ENCODE data around the gene TSPAN14. TPM values are rescaled to one million over a fixed set of nuclear protein-coding genes. Genes with fewer than 3 reads are reported as not detected.

TSPAN14 gene
- total and polyA plus RNA-seq, 12 donors, result 13.1 to 112 (median 45.5) TPM

DNA sequence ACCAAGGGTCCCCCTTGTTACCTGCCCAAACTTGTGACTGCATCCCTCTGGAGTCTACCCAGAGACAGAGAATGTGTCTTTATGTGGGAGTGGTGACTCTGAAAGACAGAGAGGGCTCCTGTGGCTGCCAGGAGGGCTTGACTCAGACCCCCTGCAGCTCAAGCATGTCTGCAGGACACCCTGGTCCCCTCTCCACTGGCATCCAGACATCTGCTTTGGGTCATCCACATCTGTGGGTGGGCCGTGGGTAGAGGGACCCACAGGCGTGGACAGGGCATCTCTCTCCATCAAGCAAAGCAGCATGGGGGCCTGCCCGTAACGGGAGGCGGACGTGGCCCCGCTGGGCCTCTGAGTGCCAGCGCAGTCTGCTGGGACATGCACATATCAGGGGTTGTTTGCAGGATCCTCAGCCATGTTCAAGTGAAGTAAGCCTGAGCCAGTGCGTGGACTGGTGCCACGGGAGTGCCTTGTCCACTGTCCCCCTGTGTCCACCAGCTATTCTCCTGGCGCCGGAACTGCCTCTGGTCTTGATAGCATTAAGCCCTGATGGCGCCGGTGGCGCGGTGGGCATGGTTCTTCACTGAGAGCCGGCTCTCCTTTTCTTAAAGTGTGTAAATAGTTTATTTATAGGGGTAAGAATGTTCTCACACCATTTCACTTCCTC is 64.2 kb downstream of the TSPAN14 start:
- H3K36me3 ChIP-seq (replicated peaks in 1 of 2), result peaks cover 0 to 44% of the 10 kb centered on the region in 2 donors
- H3K27ac ChIP-seq, result peak overlapping the region in 2 of 5 donors; percentile 74 to 79
- no peaks in the 10 kb centered on the region for H3K9me3 ChIP-seq (replicated peaks in 1 of 3)
- intact Hi-C loops (cut with DNase I), result no loop called here
- H3K27me3 ChIP-seq, result no peaks in the 10 kb centered on the region
- peaks cover 6 to 24% of the 10 kb centered on the region in 2 donors for H3K4me1 ChIP-seq (replicated peaks in 1 of 2)
- TF ChIP-seq POLR2A (IDR thresholded peaks at IDR 0.05) (no peak), CTCF (IDR thresholded peaks at IDR 0.05) (no peak)
- peak in 1 of 7 donors; percentile 7 for DNase-seq
- no peak overlapping the region for H3K4me3 ChIP-seq
- WGBS, 4 donors, result 82 to 90% (median 88%) methylated on average over 2 to 17 of the region's 17 CpGs

DNA sequence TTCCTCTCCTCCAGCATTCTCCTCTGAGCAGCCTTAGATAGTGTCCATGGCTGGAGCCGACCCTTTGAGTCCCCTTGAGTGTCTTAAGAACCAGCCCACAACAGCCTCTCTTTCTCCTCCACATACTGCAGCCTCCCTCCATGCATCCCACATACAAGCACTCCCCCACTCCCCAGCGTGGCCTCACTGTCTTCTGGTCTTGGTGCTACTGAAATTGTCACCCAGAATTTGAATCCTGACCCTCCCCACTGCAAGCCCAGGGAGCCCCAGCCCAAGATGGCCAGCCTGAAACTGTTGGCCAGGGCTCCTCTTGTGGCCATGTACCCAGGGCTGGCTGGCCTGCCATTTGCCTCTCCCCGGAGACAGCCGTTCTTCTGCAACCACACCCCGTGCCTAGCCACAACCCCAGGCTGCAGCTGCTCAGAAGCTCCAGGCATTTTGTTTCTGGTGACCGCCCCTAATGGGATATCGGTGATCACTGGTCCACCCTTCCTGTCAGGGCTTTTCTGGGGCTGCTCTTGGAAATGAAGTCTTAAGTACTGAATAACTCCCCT is 64.8 kb downstream of the TSPAN14 start:
- H3K4me1 ChIP-seq (replicated peaks in 1 of 2), result peaks cover 6 to 24% of the 10 kb centered on the region in 2 donors

DNA sequence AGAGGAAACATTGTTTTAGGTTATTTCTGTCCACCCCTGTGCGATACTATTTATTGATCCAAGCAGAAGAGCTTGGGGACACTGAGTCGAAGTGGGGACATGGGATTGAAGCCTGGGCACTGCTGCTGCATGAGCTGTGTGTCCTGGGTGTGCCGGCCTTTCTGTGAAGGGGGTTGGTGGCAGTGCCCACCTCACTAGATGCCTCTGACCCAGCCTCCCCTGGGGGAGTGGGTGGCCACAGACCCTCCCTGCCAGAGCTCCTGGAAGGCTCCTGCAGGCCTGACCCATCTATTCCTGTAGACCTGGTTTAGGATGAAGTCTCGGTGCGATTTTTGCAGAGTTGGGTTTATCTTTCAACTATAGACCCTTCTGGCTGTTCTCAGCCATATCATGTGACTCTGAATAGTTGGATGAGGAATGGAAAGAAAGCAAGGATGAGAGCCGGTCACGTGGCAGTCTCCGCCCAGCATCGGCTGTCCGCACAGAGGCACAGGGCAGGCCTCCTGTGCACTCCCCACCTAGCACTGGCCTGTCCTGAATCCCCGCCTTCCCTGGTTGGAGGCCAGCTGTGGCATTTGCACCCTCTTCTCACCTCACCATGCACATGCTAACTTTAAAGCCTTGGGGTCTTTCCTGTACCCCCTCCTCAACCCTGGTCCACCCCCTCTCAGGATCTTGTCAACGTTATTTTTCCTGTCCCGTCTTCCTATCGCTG is 66.0 kb downstream of the TSPAN14 start:
- no peak for DNase-seq
- WGBS, 4 donors, result 86 to 91% (median 89%) methylated on average over 14 of the region's 14 CpGs
- H3K27ac ChIP-seq, result no peak overlapping the region
- no peaks in the 10 kb centered on the region for H3K9me3 ChIP-seq (replicated peaks in 1 of 3)
- TF ChIP-seq POLR2A (IDR thresholded peaks at IDR 0.05) (no peak), CTCF (IDR thresholded peaks at IDR 0.05) (no peak)
- intact Hi-C loops (cut with DNase I), result no loop called here
- H3K4me1 ChIP-seq (replicated peaks in 1 of 2), result peaks cover 6 to 24% of the 10 kb centered on the region in 2 donors
- H3K27me3 ChIP-seq, result no peaks in the 10 kb centered on the region
- H3K36me3 ChIP-seq (replicated peaks in 1 of 2), result peaks cover 0 to 28% of the 10 kb centered on the region in 2 donors
- H3K4me3 ChIP-seq, result no peak overlapping the region

More for the DNA sequence above, 64.8 kb downstream of the TSPAN14 start:
- no peaks in the 10 kb centered on the region for H3K27me3 ChIP-seq
- intact Hi-C loops (cut with DNase I), result no loop called here
- H3K4me3 ChIP-seq, result no peak overlapping the region
- TF ChIP-seq POLR2A (IDR thresholded peaks at IDR 0.05) (no peak), CTCF (IDR thresholded peaks at IDR 0.05) (no peak)
- peak in 1 of 7 donors; percentile 8 for DNase-seq
- H3K9me3 ChIP-seq (replicated peaks in 1 of 3), result no peaks in the 10 kb centered on the region
- H3K36me3 ChIP-seq (replicated peaks in 1 of 2), result peaks cover 0 to 38% of the 10 kb centered on the region in 2 donors
- 70 to 85% (median 73%) methylated on average over 7 of the region's 7 CpGs for WGBS, 4 donors
- H3K27ac ChIP-seq, result no peak overlapping the region

DNA sequence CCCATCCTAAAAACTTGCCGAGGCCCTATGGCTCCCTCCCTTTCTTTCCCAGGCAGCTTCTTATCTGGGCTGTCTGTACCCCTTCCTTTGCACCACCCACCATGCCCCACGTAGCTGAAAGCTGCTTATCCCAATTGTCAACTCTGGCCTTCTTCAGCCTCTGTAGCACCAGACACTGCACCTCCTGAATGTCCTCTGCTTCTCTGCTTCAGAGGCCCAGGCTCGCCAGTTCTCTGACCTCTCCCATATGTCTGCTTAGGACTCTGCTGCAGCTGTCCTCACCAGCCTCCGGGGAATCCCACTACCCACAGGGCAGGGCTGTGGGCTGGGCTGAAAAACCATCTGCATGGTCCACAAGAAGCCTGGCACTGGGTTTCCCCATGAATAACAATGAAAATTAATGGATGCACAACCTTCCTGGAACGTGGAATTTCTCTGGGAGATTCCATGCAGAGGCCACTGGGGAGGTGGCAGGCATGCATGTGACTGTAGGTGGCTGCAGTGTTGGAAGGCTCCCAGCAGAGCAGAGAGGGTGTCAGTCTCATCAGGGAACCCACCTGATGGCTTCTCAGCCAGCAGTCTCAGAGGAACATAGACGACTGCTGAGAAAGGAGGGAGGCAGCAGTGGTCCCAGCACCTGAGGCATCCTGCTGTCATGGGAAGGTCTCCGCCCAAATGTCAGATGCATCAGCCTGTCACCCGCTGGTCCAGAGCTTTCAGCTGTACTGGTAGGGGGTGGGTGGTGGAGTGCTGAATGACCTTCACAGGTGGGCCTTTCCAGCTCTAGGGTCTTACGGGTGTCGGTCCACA is 66.8 kb downstream of the TSPAN14 start:
- WGBS, 4 donors, result 90 to 95% (median 91%) methylated on average over 3 to 10 of the region's 10 CpGs
- Histone ChIP-seq H3K9me3 (replicated peaks in 1 of 3) (no peaks in the 10 kb centered on the region), H3K36me3 (replicated peaks in 1 of 2) (peaks cover 0 to 25% of the 10 kb centered on the region in 2 donors), H3K4me1 (replicated peaks in 1 of 2) (peaks cover 6 to 28% of the 10 kb centered on the region in 2 donors), H3K27ac (no peak overlapping the region), H3K27me3 (no peaks in the 10 kb centered on the region), H3K4me3 (no peak overlapping the region)
- no peak for DNase-seq
- TF ChIP-seq POLR2A (IDR thresholded peaks at IDR 0.05) (no peak), CTCF (IDR thresholded peaks at IDR 0.05) (no peak)
- intact Hi-C loops (cut with DNase I), result no loop called here

Measured in adrenal gland (tissue), 12 donors.